ENCODE data around the gene NXPH1. TPM values are rescaled to one million over a fixed set of nuclear protein-coding genes. Genes with fewer than 3 reads are reported as not detected.

The NXPH1 gene
- total and polyA plus RNA-seq, 7 donors, result not detected

DNA sequence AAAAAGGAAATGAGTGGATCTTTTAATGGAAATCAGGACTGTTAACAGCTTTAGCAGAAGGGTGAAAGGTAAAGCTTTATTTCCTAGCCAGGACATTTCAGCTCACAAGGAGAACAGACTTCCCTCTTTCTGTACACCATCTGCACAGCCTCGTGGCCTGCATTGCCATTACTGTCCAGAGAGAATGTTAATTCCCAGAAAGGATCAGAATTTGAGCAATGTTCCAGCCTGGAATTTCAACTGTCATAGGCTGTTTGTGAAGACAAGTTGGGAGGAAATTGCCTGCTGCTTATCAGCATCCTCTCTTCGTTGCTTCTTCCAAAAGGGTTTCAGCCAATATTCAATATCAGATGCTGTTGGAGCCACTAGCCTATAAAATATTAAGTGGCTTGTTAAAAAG lies 22.0 kb downstream of the NXPH1 start:
- H3K27me3 ChIP-seq (ENCODE audit: insufficient read depth in 3 of 3, low read length in 2 of 3), result no peaks in the 10 kb centered on the region
- H3K36me3 ChIP-seq (ENCODE audit: insufficient read depth in 1 of 2, low read depth in 1 of 2), result no peaks in the 10 kb centered on the region
- intact Hi-C loops (cut with DNase I), result no loop called here
- 31 to 38% (median 34%) methylated on average over 2 of the region's 2 CpGs for WGBS, 3 donors
- no peaks in the 10 kb centered on the region for H3K9me3 ChIP-seq
- H3K4me3 ChIP-seq, result no peak overlapping the region
- no peak for TF ChIP-seq CTCF (IDR thresholded peaks at IDR 0.05)
- no peak for ATAC-seq
- H3K4me1 ChIP-seq, result no peaks in the 10 kb centered on the region
- H3K27ac ChIP-seq, result no peak overlapping the region
- DNase-seq, result no peak

GRCh38 chr7:8462309-8462708 lies 28.9 kb downstream of the NXPH1 start:
- intact Hi-C loops (cut with DNase I), result no loop called here
- no peak for TF ChIP-seq CTCF (IDR thresholded peaks at IDR 0.05)
- H3K27me3 ChIP-seq (ENCODE audit: insufficient read depth in 3 of 3, low read length in 2 of 3), result no peaks in the 10 kb centered on the region
- no peak for ATAC-seq
- WGBS, 3 donors, result 79 to 84% (median 79%) methylated on average over 2 of the region's 2 CpGs
- no peaks in the 10 kb centered on the region for H3K9me3 ChIP-seq
- no peak overlapping the region for H3K27ac ChIP-seq
- H3K4me3 ChIP-seq, result no peak overlapping the region
- H3K36me3 ChIP-seq (ENCODE audit: insufficient read depth in 1 of 2, low read depth in 1 of 2), result no peaks in the 10 kb centered on the region
- H3K4me1 ChIP-seq, result no peaks in the 10 kb centered on the region
- no peak for DNase-seq

DNA sequence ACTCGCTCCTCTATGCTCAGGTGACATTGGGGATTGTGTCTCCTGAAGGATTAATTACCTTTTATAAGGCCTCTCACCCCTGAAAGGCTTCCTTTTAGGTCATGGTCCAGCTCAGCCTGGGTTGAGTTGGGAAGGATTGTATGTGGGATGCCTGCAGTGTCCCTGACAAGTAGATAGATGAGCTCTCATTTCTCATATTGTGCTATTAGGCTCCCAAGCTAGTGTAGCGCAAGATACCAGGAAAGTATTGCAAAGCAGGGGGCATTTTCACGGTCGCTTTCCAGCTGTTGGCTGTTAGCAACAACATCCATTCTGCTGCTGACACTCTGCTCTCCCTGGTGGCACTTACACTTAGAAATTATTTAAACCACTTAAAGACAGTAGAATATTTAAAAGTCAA lies 31.9 kb downstream of the NXPH1 start:
- Histone ChIP-seq H3K4me3 (no peak overlapping the region), H3K27me3 (ENCODE audit: insufficient read depth in 3 of 3, low read length in 2 of 3) (no peaks in the 10 kb centered on the region), H3K4me1 (no peaks in the 10 kb centered on the region), H3K9me3 (no peaks in the 10 kb centered on the region), H3K27ac (no peak overlapping the region), H3K36me3 (ENCODE audit: insufficient read depth in 1 of 2, low read depth in 1 of 2) (no peaks in the 10 kb centered on the region)
- intact Hi-C loops (cut with DNase I), result no loop called here
- DNase-seq, result no peak
- TF ChIP-seq CTCF (IDR thresholded peaks at IDR 0.05), result no peak
- 40 to 55% (median 53%) methylated on average over 4 of the region's 4 CpGs for WGBS, 3 donors
- no peak for ATAC-seq

DNA sequence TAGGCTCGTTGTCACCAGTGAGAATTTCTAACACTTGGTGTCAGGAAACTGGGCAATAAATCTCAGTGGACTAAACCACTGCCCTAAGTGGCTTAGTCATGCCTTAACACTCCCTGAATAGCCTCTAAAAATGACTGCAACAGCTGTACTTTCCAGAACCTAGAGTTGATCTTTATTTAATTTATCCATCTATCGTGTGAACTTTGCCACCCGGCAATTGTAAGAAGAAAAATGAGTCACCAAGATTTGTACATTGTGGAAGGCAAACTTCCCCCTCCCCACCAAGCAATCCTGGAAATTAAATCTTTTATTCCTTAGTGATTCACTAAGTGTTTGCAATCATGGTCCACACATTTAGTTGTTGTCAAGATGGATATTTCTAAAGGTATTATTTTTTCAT lies 47.1 kb downstream of the NXPH1 start:
- H3K27me3 ChIP-seq (ENCODE audit: insufficient read depth in 3 of 3, low read length in 2 of 3), result no peaks in the 10 kb centered on the region
- no peaks in the 10 kb centered on the region for H3K4me1 ChIP-seq
- no peak for TF ChIP-seq CTCF (IDR thresholded peaks at IDR 0.05)
- no peak for ATAC-seq
- H3K36me3 ChIP-seq (ENCODE audit: insufficient read depth in 1 of 2, low read depth in 1 of 2), result no peaks in the 10 kb centered on the region
- peaks cover 11% of the 10 kb centered on the region for H3K9me3 ChIP-seq
- no peak overlapping the region for H3K27ac ChIP-seq
- no peak for DNase-seq
- intact Hi-C loops (cut with DNase I), result no loop called here
- H3K4me3 ChIP-seq, result no peak overlapping the region
- WGBS, 3 donors, result 10 to 41% (median 27%) methylated on average over 3 of the region's 3 CpGs

DNA sequence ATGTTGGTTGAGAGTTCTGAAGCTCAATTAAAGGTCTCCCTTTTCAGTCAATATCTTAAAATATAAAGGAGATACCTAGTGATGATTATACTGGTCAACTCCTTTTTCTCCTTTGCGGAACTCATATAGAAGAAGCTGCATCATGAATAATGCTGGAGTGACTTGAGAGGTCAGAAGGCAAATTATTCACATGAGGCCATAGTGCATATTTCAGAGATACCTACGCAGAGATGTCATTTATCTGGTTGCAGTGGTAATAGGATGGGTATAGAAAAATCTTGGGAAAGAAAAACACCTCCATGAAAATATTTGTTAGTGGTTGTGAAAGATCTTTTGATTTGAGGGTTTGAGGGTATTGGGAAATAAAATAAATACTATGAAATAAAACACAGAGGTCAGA lies 47.7 kb downstream of the NXPH1 start:
- intact Hi-C loops (cut with DNase I), result no loop called here
- H3K4me1 ChIP-seq, result no peaks in the 10 kb centered on the region
- no peak for TF ChIP-seq CTCF (IDR thresholded peaks at IDR 0.05)
- H3K36me3 ChIP-seq (ENCODE audit: insufficient read depth in 1 of 2, low read depth in 1 of 2), result no peaks in the 10 kb centered on the region
- ATAC-seq (no peak), DNase-seq (no peak)
- no peak overlapping the region for H3K27ac ChIP-seq
- peaks cover 11% of the 10 kb centered on the region for H3K9me3 ChIP-seq
- H3K4me3 ChIP-seq, result no peak overlapping the region
- 89 to 93% (median 89%) methylated on average over 2 of the region's 2 CpGs for WGBS, 3 donors
- H3K27me3 ChIP-seq (ENCODE audit: insufficient read depth in 3 of 3, low read length in 2 of 3), result no peaks in the 10 kb centered on the region
